Prostate gland (tissue), 2 donors: ENCODE results near the gene CFAP54.
"Not testable (repeated sequence)": the region's sequence is repeated elsewhere in the genome, so short reads cannot be mapped to it uniquely, and the experiment has no call there.

Experiments used
- POLR2A ChIP-seq: fragments of 450-650 bp; IDR thresholded peaks from one replicate; pipeline ENCODE4 v1.6.1; 2016; ENCODE audit warnings: antibody characterized with exemption, mild to moderate bottlenecking
- POLR2AphosphoS5 ChIP-seq: sonication (generic); formaldehyde crosslinking; IDR thresholded peaks from one replicate; pipeline ENCODE4 v1.6.1; 2017; ENCODE audit warnings: antibody characterized with exemption
- TF ChIP-seq, protein P1 (sequence below), 4 experiments: fragments of 200-600 bp in 2 of 4; fragments of 450-650 bp in 2 of 4; sonication (generic) in 2 of 4; IDR thresholded peaks; 1 replicate in 3 of 4; 2 replicates in 1 of 4; pipeline ENCODE4 v1.5.1; 2016 to 2019; ENCODE audit warnings: antibody characterized with exemption in 4 of 4, mild to moderate bottlenecking in 2 of 4, moderate library complexity in 2 of 4

DNA sequence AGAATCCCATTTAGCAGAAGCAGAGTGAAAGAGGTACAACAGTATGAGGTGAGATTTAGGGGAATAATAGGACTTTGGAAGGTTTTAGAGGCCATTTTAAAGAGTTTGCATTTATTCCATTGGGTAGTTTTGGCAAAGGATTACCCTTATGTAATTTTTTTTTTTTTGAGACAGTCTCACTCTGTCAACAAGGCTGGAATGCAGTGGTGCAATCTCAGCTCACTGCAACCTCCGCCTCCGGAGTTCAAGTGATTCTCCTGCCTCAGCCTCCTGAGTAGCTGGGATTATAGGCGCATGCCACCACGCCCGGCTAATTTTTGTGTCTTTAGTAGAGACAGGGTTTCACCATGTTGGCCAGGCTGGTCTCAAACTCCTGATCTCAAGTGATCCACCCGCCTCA is 4.8 kb downstream of the CFAP54 start:
- TF ChIP-seq, protein P1, sequence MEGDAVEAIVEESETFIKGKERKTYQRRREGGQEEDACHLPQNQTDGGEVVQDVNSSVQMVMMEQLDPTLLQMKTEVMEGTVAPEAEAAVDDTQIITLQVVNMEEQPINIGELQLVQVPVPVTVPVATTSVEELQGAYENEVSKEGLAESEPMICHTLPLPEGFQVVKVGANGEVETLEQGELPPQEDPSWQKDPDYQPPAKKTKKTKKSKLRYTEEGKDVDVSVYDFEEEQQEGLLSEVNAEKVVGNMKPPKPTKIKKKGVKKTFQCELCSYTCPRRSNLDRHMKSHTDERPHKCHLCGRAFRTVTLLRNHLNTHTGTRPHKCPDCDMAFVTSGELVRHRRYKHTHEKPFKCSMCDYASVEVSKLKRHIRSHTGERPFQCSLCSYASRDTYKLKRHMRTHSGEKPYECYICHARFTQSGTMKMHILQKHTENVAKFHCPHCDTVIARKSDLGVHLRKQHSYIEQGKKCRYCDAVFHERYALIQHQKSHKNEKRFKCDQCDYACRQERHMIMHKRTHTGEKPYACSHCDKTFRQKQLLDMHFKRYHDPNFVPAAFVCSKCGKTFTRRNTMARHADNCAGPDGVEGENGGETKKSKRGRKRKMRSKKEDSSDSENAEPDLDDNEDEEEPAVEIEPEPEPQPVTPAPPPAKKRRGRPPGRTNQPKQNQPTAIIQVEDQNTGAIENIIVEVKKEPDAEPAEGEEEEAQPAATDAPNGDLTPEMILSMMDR (IDR thresholded peaks at IDR 0.05) = not testable (repeated sequence)
- not testable (repeated sequence) for TF ChIP-seq POLR2A, POLR2AphosphoS5
